Activated naive CD8-positive, alpha-beta T cell treated with anti-CD3 and anti-CD28 coated beads for 36 hours (primary cell): ENCODE measurements around the gene TSPAN11. TPM values are rescaled to one million over a fixed set of nuclear protein-coding genes. Genes with fewer than 3 reads are reported as not detected.

Experiments used
- DNase-seq: peaks from one replicate; pipeline ENCODE4 v3.0.0; 2021
- H3K27ac Mint-ChIP-seq: one replicate; pipeline ENCODE4 v1.8.0; 2022; ENCODE audit warnings: mild to moderate bottlenecking, moderate library complexity, mixed read lengths
- H3K27me3 Mint-ChIP-seq: one replicate; pipeline ENCODE4 v1.8.0; 2022; ENCODE audit warnings: mild to moderate bottlenecking, mixed read lengths
- H3K36me3 Mint-ChIP-seq: one replicate; pipeline ENCODE4 v1.8.0; 2021; ENCODE audit warnings: mild to moderate bottlenecking, mixed read lengths
- H3K4me1 Mint-ChIP-seq: one replicate; pipeline ENCODE4 v1.8.0; 2021; ENCODE audit warnings: mixed read lengths
- H3K4me3 Mint-ChIP-seq: one replicate; pipeline ENCODE4 v1.8.0; 2022; ENCODE audit warnings: mild to moderate bottlenecking, moderate library complexity, mixed read lengths
- H3K9me3 Mint-ChIP-seq: one replicate; pipeline ENCODE4 v1.8.0; 2022; ENCODE audit warnings: mixed read lengths
- total RNA-seq, 2 experiments: library from RNA; stranded (reverse); gene quantifications; one replicate each; pipeline ENCODE4 v1.2.3, GENCODE V29; 2021

TSPAN11 gene
- total RNA-seq, 2 experiments from 2014 or later: not detected

DNA sequence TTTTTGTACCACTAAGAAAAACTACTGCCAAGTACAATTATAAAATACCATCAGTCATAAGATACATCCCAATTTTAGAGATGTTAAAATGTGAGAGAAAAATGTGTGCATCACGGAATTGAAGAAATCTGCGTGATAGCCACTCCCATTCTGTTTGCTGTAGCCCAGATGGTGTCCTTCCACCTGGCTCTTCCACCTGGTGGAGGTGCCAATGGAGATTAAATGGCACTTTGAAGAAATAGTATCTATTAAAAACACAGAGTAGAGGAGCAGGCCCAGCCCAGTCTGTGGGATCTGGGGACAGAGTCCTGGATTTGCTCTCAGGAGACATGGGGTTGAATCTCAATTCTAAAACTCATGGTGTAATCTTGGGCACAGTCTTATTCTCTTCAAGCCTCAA, 35.5 kb downstream of the TSPAN11 start:
- H3K9me3 Mint-ChIP-seq: no peaks in the 10 kb centered on the region
- no peaks in the 10 kb centered on the region for H3K36me3 Mint-ChIP-seq
- no peak overlapping the region for H3K27ac Mint-ChIP-seq
- H3K4me1 Mint-ChIP-seq: no peaks in the 10 kb centered on the region
- H3K27me3 Mint-ChIP-seq: no peaks in the 10 kb centered on the region
- no peak for DNase-seq
- H3K4me3 Mint-ChIP-seq: no peak overlapping the region

DNA sequence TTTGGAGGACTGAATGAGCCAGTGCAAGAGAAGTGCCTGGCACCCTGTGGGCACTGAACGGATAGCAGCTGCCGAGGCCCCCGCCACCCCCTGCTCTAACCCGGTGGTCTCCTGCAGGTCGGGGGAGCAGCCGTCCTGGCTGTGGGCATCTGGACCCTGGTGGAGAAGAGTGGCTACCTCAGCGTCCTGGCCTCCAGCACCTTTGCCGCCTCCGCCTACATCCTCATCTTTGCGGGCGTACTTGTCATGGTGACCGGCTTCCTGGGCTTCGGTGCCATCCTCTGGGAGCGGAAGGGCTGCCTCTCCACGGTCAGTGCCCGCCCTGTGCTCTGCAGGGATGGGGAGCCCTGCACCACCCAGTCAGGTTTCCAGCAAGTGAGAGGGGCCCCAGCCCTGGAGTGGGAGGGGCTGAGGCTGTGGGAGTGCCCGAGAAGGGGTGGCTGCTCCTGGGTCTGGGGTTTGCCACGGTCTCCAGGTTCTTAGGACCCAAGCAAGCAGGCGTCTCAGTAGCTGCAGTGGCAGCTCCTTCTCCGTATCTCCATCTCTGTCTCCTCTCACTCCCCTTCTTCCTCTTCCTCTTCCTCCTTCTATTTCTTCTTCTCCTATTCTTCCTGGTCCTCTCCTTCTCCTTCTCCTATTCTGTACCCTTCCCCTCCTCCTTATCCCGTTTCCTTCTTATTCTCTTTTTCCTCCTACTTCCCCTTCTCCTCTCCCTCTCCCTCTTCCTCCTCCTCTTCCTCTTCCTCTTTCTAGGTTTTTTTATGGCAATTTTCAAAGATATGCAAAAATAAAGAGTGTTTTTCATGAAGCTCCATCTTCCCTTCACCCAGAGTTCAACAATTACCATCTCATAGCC, 37.4 kb downstream of the TSPAN11 start:
- Mint-ChIP-seq H3K9me3 (no peaks in the 10 kb centered on the region), H3K4me3 (no peak overlapping the region), H3K36me3 (no peaks in the 10 kb centered on the region), H3K27me3 (no peaks in the 10 kb centered on the region), H3K4me1 (no peaks in the 10 kb centered on the region), H3K27ac (no peak overlapping the region)
- DNase-seq: no peak

DNA sequence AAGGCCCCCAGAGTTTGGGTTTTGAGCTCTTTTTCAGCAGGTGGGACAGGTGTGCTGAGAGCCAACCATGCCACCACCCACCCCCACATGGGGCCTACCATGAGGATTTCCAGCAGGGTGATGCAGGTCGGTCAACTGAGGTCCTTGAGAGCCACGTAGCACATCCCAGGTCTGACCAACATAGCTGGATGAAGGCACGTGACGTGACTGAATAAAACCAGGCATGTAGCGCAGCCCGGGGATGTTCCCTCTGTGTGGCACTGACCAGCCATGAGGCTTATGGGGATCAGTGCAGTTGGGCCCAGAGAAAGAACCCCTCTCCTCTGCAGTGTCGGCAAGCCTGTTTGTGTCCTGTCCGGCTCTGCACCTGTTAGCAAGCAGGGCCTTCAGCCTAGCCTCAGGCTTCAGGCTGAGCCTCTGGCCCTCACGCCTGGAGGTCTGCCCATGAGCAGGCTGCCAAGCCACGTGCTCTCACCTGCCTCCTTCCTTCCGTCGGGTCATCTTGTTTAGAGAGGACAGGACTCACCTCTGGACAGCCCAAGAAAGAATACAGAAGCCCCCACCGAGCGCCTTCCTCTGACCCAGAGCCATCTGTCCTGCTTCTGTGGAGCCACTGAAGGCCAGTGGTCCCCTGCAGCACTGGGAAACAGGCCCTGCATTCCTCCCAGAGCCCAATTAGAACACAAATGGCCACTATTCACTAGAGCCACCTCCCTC, 38.5 kb downstream of the TSPAN11 start:
- H3K27ac Mint-ChIP-seq: no peak overlapping the region
- H3K4me3 Mint-ChIP-seq: no peak overlapping the region
- DNase-seq: no peak
- no peaks in the 10 kb centered on the region for H3K9me3 Mint-ChIP-seq
- H3K36me3 Mint-ChIP-seq: no peaks in the 10 kb centered on the region
- H3K4me1 Mint-ChIP-seq: no peaks in the 10 kb centered on the region
- no peaks in the 10 kb centered on the region for H3K27me3 Mint-ChIP-seq

DNA sequence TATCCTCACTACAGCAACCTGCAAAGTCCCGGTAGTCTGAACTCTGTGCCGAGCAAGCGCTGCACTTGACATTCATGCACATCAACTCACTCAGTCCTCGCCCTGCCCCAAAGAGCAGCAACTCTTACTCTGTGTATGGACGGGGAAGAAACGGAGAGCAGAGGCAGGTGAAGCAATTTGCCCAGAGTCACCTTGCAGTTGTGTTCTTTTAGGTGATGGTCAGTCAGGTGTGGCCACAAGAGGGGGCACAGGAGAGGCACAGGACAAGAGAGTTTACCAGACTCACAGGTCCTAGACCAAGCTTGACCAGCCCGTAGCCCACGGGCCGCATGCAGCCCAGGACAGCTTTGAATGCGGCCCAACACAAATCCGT, 39.1 kb downstream of the TSPAN11 start:
- H3K27ac Mint-ChIP-seq: no peak overlapping the region
- H3K36me3 Mint-ChIP-seq: no peaks in the 10 kb centered on the region
- H3K4me3 Mint-ChIP-seq: no peak overlapping the region
- no peaks in the 10 kb centered on the region for H3K4me1 Mint-ChIP-seq
- no peaks in the 10 kb centered on the region for H3K9me3 Mint-ChIP-seq
- H3K27me3 Mint-ChIP-seq: no peaks in the 10 kb centered on the region
- no peak for DNase-seq

DNA sequence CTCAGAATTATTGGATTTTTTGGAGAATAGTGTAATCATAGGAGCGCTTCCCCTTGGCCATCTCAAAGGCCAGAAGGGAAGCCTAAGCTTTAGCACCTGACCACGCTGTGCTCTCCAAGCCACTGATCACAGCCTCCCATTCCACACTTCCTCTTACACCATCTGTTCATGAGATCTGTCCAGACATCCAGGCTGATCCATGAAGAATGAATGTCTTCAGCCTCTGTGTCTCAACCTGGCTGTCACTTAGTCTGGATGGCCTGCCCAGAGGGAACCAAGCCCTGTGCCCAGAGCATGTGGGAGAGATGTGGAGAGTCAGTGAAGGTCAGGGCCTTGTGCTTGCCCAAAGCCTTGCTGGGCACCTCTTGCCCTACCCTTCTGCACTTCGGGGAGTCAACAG, 40.5 kb downstream of the TSPAN11 start:
- no peak overlapping the region for H3K4me3 Mint-ChIP-seq
- no peaks in the 10 kb centered on the region for H3K4me1 Mint-ChIP-seq
- no peak overlapping the region for H3K27ac Mint-ChIP-seq
- H3K27me3 Mint-ChIP-seq: peaks cover 1% of the 10 kb centered on the region
- no peaks in the 10 kb centered on the region for H3K9me3 Mint-ChIP-seq
- no peaks in the 10 kb centered on the region for H3K36me3 Mint-ChIP-seq
- DNase-seq: no peak

DNA sequence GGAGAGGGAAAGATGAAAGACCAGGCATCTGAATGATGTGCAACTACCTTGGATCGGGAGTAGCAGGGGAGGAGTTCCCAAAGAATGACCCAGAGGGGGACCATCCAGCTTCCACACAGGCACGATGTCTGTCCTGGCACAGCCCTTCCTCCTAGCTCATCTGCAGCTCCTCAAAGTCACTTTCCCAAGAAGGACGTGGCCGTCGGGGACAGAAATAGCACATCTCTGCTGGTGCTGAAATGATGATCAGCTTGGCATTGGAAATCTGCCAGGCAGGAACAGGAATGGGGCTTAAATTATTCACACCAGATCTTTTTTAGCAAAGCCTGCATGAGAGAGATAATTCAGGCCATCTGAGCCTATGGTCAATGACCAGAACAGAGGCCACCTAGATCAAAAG, 41.7 kb downstream of the TSPAN11 start:
- DNase-seq: no peak
- no peak overlapping the region for H3K27ac Mint-ChIP-seq
- peaks cover 3% of the 10 kb centered on the region for H3K27me3 Mint-ChIP-seq
- no peak overlapping the region for H3K4me3 Mint-ChIP-seq
- H3K36me3 Mint-ChIP-seq: no peaks in the 10 kb centered on the region
- no peaks in the 10 kb centered on the region for H3K4me1 Mint-ChIP-seq
- H3K9me3 Mint-ChIP-seq: no peaks in the 10 kb centered on the region

DNA sequence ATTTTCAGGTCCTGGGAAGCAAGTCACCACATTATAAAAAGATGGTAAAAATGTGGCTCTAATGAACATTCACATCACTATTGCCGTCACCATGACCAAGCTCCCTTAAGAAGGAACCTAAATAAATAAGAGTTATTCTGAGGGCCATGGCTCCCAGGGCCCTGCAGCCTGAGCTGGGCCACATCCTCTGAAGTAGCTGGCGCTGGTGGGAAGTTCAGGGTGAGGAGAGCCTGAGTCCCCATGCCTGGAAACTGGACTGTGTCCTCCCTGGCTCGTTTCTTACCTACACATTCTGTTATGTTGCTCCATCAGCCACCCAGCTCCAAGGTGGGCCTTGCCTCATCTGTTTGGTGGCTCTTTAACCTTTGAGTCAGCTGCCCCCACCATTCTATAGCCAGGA, 42.5 kb downstream of the TSPAN11 start:
- Mint-ChIP-seq H3K9me3 (no peaks in the 10 kb centered on the region), H3K4me3 (no peak overlapping the region), H3K36me3 (no peaks in the 10 kb centered on the region), H3K4me1 (no peaks in the 10 kb centered on the region), H3K27me3 (peaks cover 3% of the 10 kb centered on the region), H3K27ac (no peak overlapping the region)
- DNase-seq: no peak

DNA sequence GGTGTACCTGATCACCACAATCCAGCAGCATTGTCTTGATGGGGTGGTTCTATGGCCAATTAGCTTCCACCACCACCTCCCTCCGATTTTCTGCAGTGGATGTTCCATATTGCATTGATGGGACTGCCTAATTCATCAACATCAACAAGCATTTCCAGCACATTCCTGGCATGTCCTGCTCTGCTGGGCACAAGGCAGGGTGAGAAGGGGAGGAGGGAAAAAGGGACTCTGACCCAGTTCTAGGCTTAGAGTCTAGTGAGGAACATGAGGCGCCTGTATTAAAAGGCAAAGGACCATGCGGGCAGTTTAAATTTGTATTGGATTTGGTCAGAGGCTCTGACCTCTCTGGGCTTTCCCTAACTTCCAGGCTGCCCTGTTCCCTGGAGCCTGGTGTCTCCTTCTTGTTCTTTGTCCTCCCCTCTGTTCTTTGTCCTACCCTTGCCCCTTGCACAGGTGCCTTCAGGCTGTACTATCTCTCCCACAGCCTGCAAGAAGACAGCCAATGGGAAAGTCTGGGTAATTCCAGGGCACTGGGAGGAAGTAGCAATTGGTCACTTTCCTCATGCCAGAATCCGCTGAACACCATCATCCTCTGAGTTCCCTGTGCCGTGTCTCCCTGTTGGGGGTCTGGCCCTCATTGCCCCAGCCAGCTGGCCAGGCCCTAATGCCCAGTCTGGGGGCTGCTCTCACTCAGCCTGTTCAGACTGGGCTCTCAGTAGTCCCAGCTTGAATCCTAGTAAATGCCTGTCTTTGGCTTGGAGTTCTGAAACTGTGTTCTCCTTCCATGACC, 43.3 kb downstream of the TSPAN11 start:
- DNase-seq: no peak
- Mint-ChIP-seq H3K4me1 (no peaks in the 10 kb centered on the region), H3K9me3 (no peaks in the 10 kb centered on the region), H3K27me3 (peaks cover 3% of the 10 kb centered on the region), H3K27ac (no peak overlapping the region), H3K4me3 (no peak overlapping the region), H3K36me3 (no peaks in the 10 kb centered on the region)

DNA sequence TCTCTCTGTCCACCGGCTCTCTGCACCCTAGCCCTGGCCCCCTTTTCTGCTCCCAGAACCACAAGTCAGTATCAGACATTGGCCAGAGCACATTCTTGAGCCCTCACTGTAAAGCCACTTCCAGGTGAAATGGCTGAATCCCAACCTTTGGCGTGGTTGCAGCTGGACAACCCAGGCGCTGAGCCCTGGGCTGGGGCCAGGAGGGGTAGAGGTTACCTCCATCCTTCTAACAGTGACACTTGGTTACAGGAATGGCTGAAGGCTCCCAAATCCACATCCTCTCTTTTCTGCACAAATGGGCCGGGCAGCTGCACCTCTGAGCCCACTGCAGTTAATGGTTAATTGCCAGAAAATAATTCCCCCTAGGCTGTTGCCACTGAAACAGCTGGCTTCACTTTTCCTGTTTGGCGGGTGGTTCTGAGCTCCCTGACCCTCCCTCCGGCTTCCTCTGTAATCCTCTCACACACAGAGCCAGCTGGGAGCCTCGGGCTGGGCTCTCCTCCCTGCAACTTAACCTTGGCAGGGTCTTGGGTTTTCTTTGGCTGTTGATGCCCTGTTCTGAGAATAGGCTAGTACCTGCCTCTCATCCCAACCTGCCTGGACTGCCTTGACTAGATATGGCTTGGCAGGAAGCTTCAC, 44.1 kb downstream of the TSPAN11 start:
- H3K4me3 Mint-ChIP-seq: no peak overlapping the region

DNA sequence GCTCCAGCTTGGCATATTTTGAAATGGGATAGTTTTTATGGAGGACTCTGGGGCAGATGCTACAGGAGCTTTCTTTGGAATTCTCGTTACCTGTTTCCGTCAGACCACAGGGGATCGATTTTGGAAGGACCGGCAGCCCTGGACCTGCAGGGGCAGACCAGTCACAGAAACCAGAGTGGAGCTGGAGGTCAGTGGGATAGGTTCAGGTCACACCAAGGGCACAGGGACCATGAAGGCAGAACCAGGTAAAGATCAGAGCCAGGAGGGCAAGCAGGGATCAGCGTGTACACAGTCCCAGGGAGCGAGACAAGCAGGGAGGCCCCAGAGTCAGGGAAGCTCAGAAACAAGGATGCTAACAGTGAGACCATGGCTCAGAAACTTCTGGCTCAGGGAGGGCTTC, 45.5 kb downstream of the TSPAN11 start:
- no peak for DNase-seq
- no peaks in the 10 kb centered on the region for H3K36me3 Mint-ChIP-seq
- peaks cover 3% of the 10 kb centered on the region for H3K27me3 Mint-ChIP-seq
- H3K4me3 Mint-ChIP-seq: no peak overlapping the region
- no peak overlapping the region for H3K27ac Mint-ChIP-seq
- H3K4me1 Mint-ChIP-seq: no peaks in the 10 kb centered on the region
- H3K9me3 Mint-ChIP-seq: no peaks in the 10 kb centered on the region

More for the DNA sequence above, 44.1 kb downstream of the TSPAN11 start:
- no peak overlapping the region for H3K27ac Mint-ChIP-seq
- no peaks in the 10 kb centered on the region for H3K36me3 Mint-ChIP-seq
- H3K4me1 Mint-ChIP-seq: no peaks in the 10 kb centered on the region
- no peak for DNase-seq
- no peaks in the 10 kb centered on the region for H3K9me3 Mint-ChIP-seq
- H3K27me3 Mint-ChIP-seq: peaks cover 3% of the 10 kb centered on the region

DNA sequence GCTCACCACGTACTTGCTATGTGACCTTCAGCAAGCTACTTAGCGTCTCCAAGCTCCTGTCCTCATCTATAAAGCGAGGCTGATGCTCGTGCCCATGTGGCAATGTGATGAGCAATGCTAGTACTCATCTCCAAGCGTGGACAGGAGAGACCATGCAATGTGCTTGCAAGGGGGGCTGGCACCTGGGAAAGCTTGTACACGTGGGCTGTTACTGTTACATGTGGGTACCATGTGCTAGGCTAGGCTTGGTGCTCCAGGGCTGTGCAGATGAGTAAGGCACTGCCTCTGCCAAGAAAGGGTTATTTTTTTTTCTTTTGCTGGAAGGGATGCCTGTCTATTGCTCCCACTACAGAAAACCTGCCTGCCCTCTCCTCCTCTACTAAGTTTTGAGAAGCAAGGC, 46.6 kb downstream of the TSPAN11 start:
- Mint-ChIP-seq H3K27ac (no peak overlapping the region), H3K27me3 (peaks cover 7% of the 10 kb centered on the region), H3K4me3 (no peak overlapping the region), H3K9me3 (no peaks in the 10 kb centered on the region), H3K36me3 (no peaks in the 10 kb centered on the region), H3K4me1 (no peaks in the 10 kb centered on the region)
- DNase-seq: no peak

DNA sequence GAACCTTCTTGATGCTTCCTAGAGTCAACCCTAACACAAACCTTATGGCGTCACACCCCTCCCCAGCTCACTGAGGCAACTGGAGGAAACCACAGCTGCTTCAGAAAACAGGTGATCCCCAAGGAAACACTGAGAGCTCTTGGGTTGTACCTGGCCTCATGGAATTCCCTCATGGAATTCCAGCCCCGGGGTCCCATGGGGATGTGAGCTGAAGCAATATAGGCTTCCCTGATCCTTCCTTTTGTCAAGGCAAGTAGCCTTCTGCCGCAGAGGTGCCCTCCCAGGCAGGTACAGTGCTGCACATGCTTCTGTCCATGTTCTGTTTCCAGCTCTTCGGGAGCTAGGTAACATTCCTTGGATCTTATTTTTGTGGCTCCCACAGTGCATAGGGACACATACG, 47.3 kb downstream of the TSPAN11 start:
- no peaks in the 10 kb centered on the region for H3K4me1 Mint-ChIP-seq
- H3K36me3 Mint-ChIP-seq: no peaks in the 10 kb centered on the region
- no peak for DNase-seq
- H3K27ac Mint-ChIP-seq: no peak overlapping the region
- no peaks in the 10 kb centered on the region for H3K9me3 Mint-ChIP-seq
- no peak overlapping the region for H3K4me3 Mint-ChIP-seq
- peaks cover 7% of the 10 kb centered on the region for H3K27me3 Mint-ChIP-seq

DNA sequence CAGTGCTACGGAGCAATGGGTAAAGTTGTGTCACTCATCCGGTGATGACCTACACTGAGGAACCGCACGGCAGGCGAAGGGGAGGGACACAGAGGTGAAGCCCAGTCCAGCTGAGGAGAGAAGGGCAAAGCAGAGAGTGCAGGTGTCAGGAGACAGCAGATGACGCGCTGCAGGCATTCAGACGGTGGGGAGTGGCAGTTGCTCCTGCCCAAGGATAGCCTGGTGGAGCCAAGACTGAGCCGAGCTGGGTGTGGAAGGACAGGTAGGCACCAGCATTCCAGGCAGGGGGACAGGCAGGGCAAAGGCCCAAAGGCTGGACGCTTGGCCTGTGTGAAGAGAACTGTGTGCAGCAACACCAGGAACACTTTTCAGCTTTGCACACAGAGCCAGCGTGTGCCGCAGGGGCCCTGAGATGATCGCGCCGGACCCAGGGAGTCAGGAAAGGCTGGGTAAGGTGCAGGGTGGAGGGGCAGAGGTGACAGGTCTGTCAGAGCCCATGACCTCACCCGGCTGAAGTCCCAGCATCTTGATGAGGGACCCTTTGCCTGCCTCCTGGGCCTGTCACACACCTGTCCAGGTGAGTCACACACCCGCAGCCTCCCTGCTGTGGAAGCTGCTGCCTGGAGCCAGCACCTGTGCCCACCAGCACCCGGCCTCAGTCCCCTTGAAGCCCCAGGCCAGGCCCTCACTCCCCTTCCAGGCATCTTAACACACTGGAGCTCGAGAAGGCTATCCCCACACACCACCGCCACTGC, 48.4 kb downstream of the TSPAN11 start:
- H3K4me3 Mint-ChIP-seq: no peak overlapping the region
- no peaks in the 10 kb centered on the region for H3K4me1 Mint-ChIP-seq
- H3K9me3 Mint-ChIP-seq: no peaks in the 10 kb centered on the region
- no peaks in the 10 kb centered on the region for H3K36me3 Mint-ChIP-seq
- DNase-seq: no peak
- peaks cover 7% of the 10 kb centered on the region for H3K27me3 Mint-ChIP-seq
- H3K27ac Mint-ChIP-seq: no peak overlapping the region

DNA sequence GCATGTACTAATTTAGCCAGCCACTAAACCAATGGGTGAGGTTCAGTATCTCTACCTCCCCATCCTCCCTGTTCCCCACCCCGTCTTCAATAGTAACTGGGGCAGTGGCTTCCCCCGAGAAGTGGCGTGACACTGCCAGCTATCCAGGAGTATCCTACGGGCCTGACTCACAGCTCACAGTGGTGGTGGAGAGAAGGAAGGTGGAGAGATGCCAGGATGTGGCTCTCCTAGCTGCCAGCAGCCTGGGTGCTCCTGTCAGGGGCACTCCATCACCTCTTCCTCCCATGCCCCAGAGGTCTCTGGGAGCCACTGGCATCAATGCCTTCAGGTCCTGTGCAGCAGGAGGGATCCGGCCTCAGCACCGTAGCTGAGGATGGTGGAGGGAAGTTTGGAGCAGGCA, 49.0 kb downstream of the TSPAN11 start:
- Mint-ChIP-seq H3K9me3 (no peaks in the 10 kb centered on the region), H3K36me3 (no peaks in the 10 kb centered on the region), H3K27ac (no peak overlapping the region), H3K4me1 (no peaks in the 10 kb centered on the region), H3K4me3 (no peak overlapping the region), H3K27me3 (peaks cover 7% of the 10 kb centered on the region)
- DNase-seq: no peak
